Measurements from ENCODE around the gene SPC24. TPM values are rescaled to one million over a fixed set of nuclear protein-coding genes. Genes with fewer than 3 reads are reported as not detected.

The SPC24 gene
- total and polyA plus RNA-seq, 9 of the 15 experiments (the other 6 are each of a cell fraction or from before 2014, with no cell fraction given): 18.2 to 154 (median 60.9) TPM

DNA sequence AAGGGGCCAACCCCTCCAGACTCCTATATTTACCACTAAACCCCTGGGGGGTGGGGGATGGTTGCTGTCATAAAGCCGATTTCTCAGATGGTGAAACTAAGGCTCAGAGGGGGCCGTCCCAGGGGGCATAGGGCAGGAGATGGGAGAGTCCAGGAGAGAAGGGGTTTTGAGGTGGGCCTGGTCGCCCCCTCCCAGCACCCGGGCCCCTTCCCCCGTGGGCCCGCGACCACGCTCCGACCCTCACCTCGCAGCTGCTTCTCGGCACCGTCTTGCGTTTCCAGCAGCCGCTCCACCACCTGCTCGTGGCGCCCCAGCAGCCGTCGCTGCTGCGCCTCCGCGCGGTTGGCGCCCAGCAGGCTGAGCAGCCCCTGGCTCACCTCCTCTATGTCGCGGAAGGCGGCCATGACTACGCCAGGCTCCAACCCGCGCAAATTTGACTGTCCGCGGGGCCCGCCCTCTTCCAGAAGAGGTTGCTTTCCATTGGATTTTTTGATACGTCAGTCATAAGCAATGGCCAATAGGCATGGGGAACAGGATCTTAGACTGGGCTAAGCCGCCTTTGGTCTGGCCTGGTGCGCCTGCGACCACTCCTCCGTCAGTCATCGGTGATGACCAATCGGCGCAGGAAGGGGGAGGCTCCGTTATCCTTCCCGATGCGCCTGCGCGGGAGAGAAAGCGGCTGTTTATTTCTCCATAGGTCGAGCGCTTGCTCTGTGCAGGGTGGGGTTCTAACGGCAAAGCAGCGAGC is at the start of gene SPC24 (continued):
- no peak for TF ChIP-seq NR2C2 (CRISPR knock-in tag; IDR thresholded peaks at IDR 0.05)
- no peak for TF ChIP-seq NR2C2 (tag; IDR thresholded peaks at IDR 0.05)
- no peak for TF ChIP-seq MAFG (tag; conservative IDR thresholded peaks at IDR 0.05)
- TF ChIP-seq, protein P1, sequence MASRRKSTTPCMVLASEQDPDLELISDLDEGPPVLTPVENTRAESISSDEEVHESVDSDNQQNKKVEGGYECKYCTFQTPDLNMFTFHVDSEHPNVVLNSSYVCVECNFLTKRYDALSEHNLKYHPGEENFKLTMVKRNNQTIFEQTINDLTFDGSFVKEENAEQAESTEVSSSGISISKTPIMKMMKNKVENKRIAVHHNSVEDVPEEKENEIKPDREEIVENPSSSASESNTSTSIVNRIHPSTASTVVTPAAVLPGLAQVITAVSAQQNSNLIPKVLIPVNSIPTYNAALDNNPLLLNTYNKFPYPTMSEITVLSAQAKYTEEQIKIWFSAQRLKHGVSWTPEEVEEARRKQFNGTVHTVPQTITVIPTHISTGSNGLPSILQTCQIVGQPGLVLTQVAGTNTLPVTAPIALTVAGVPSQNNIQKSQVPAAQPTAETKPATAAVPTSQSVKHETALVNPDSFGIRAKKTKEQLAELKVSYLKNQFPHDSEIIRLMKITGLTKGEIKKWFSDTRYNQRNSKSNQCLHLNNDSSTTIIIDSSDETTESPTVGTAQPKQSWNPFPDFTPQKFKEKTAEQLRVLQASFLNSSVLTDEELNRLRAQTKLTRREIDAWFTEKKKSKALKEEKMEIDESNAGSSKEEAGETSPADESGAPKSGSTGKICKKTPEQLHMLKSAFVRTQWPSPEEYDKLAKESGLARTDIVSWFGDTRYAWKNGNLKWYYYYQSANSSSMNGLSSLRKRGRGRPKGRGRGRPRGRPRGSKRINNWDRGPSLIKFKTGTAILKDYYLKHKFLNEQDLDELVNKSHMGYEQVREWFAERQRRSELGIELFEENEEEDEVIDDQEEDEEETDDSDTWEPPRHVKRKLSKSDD (conservative IDR thresholded peaks at IDR 0.05; ENCODE audit: low read length): no peak
- no peak for TF ChIP-seq PHTF2 (CRISPR knock-in tag; IDR thresholded peaks at IDR 0.05)
- TF ChIP-seq ARID4B (CRISPR knock-in tag; IDR thresholded peaks at IDR 0.05): peak; percentile 87; the same call in 1 of the 2 replicates
- TF ChIP-seq POU5F1 (IDR thresholded peaks at IDR 0.05; ENCODE audit: borderline replicate concordance, low read depth, low read length, partially characterized antibody): no peak
- no peak for TF ChIP-seq SMARCA4 (IDR thresholded peaks at IDR 0.05)
- no peak for TF ChIP-seq KLF1 (tag; IDR thresholded peaks at IDR 0.05)
- TF ChIP-seq EP400 (IDR thresholded peaks at IDR 0.05): peak; percentile 94
- TF ChIP-seq, protein P2, sequence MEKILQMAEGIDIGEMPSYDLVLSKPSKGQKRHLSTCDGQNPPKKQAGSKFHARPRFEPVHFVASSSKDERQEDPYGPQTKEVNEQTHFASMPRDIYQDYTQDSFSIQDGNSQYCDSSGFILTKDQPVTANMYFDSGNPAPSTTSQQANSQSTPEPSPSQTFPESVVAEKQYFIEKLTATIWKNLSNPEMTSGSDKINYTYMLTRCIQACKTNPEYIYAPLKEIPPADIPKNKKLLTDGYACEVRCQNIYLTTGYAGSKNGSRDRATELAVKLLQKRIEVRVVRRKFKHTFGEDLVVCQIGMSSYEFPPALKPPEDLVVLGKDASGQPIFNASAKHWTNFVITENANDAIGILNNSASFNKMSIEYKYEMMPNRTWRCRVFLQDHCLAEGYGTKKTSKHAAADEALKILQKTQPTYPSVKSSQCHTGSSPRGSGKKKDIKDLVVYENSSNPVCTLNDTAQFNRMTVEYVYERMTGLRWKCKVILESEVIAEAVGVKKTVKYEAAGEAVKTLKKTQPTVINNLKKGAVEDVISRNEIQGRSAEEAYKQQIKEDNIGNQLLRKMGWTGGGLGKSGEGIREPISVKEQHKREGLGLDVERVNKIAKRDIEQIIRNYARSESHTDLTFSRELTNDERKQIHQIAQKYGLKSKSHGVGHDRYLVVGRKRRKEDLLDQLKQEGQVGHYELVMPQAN (IDR thresholded peaks at IDR 0.05; ENCODE audit: borderline replicate concordance): peak; percentile 83; the same call in 1 of the 2 replicates
- TF ChIP-seq ZNF830 (CRISPR knock-in tag; IDR thresholded peaks at IDR 0.05): no peak
- no peak for TF ChIP-seq HSF4 (CRISPR knock-in tag; IDR thresholded peaks at IDR 0.05; ENCODE audit: borderline replicate concordance)
- TF ChIP-seq E2F5 (CRISPR knock-in tag; IDR thresholded peaks at IDR 0.05): no peak
- no peak for TF ChIP-seq BRCA1 (IDR thresholded peaks at IDR 0.05)
- no peak for TF ChIP-seq BRCA1 (CRISPR knock-in tag; IDR thresholded peaks at IDR 0.05)
- TF ChIP-seq, protein P3, sequence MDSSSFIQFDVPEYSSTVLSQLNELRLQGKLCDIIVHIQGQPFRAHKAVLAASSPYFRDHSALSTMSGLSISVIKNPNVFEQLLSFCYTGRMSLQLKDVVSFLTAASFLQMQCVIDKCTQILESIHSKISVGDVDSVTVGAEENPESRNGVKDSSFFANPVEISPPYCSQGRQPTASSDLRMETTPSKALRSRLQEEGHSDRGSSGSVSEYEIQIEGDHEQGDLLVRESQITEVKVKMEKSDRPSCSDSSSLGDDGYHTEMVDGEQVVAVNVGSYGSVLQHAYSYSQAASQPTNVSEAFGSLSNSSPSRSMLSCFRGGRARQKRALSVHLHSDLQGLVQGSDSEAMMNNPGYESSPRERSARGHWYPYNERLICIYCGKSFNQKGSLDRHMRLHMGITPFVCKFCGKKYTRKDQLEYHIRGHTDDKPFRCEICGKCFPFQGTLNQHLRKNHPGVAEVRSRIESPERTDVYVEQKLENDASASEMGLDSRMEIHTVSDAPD (CRISPR knock-in tag; IDR thresholded peaks at IDR 0.05): no peak
